Left renal pelvis (tissue), 4 donors: ENCODE measurements around the gene MUSTN1. TPM values are rescaled to one million over a fixed set of nuclear protein-coding genes. Genes with fewer than 3 reads are reported as not detected.

Experiments
- DNase-seq, 4 donors: peaks; one replicate each; pipeline ENCODE4 v3.0.0-alpha.2; 2013; ENCODE audit warnings: low read depth in 4 of 4, low spot score in 3 of 4
- polyA plus RNA-seq, 4 donors: library from polyadenylated mRNA; unstranded; fragments of 120-200 nt; gene quantifications; one replicate each; pipeline ENCODE4 v1.2.1, GENCODE V29; 2013; ENCODE audit not compliant: insufficient read length in 4 of 4

MUSTN1 gene
- polyA plus RNA-seq, 4 donors = 0.34 to 1.7 (median 0.45) TPM; not detected in 1

GRCh38 chr3:52809662-52810377 is 25.0 kb downstream of the MUSTN1 start:
- DNase-seq = no peak

DNA sequence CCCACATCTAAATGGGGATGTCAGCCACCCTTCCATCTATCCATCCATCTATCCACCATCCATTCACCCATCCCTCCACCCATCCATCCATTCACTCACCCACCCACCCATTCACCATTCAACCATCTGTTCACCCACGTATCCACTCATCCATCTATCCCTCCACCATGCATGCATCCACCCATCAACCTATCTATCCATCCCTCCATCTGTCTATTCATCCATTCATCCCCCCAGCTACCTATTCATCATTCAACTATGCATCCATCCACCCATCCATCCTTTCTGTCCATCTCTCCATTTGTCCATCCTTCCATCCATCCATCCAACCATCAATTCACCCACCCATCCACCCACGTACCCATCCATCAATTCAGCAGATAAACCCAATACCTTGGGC is 25.7 kb downstream of the MUSTN1 start:
- no peak for DNase-seq

DNA sequence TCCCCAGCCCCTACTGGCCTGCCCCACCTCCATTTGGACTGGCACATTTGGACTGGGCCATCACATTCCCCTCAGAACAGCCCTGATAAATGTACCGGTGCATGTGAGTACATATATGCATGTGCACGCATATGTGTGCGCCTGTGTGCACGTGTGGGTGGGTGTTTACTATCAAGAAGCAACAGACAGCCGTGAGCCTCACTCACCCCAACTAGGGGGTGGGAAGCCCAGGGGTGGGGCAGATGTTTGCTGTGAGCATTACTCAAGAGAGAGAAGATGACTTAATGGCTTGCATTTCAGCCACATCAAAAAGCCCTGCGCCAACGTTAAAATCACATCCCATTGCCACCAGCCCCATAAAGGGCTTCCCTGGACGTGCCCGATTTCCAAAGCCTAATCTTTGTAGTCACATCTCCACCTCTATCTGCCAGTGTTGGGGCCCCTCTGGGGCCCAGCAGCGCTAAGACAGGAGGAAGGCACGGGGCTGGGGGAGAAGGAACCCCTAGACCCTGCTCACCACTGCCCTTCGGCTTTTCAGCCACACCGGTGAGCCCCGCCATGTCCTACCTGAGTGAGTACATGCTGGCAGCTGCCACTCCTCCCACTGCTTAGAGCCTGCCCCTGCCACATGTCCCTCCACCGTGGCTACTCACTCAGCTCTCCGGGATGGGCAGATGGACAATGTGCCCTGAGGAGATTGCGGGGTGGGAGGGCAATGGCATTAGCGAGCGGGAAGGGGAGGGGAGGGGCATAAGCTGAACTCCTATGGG is 29.4 kb downstream of the MUSTN1 start:
- DNase-seq = no peak

DNA sequence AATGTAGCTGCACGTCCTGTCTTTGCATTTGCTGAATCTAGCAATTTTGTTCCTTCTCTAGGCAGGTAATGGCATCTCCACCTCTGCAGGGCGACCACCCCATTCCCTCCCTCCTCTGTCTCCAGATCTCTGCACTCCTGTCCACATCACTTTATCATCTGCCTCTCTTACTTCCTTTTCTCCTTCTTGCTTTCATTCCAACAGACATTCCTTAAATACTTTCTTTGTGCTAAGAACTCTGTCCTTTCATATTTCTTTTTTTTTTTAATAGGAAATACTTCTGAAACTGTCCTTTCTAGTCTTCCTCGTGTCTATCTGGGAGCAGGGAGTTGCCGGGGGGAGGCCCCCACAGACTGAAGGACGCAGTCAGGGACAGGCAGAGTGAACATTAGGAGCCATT is 33.0 kb downstream of the MUSTN1 start:
- no peak for DNase-seq

DNA sequence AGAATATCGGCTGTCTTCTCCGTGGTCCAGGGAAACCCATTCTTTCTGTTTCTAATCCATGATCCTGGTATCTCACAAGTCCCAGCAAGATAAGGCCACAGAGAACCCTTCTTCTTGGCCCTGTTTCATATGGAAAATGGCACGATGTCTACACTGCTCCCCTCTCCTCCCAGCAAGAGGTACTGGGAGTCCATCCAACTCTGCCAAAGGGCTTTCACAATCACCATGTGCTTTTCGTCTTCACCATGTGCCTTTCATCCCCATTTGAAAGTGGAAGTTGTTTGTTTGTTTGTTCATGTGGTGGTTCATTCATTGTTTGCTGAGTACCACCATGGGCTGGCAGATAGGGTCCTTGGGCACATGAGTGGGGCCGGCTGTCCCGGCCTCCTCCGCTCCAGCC is 34.7 kb downstream of the MUSTN1 start:
- no peak for DNase-seq

DNA sequence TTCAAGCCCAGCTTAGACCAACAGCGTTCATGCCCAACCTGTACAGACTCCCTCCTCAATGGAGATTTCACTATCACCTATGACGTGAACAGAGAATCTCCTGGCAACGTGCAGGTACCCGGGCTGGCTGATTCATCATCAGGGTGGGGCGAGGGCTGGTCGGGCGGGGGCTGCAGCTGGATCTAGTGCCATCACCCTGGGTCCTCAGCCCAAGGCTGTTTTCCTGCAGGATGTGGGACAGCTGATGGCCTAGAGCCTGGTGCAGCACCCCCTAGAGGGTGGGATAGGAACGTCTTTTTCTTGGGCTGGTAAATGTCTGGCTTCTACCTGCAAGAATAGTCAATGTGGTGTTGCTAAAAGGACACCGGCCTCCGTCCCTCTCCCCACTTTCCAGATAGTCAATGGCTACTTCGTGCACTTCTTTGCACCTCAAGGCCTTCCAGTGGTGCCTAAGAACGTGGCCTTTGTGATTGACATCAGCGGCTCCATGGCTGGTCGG is 35.8 kb downstream of the MUSTN1 start:
- no peak for DNase-seq

DNA sequence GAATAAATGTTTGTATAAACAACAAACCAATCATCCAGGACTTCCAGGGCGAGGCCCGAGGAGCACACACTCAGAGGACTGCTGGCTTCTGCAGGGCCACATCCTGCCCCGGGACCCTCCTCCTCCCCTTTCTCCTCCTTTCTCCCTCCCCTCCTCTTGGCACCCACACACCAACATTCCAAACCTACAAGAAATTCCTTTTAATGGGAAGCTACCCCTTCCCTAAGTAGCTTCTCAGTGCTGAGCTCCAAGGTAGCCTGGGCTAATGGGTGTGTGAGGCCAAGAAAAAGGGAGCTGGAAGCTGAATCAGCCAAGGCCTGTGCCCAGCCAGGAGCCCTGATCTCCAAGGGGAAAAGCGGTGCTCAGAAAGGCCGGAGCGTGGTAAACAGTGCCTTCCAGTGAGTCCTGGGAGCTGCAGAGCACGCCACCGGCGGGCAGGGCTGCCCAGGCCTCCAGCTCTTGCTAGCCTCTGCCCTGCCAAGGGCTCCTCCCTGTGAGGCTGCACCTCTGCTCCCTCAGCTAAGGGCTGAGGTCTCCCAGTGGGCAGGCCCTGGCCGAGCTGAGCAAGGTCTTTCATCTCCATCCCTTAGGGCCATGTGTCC is 36.3 kb downstream of the MUSTN1 start:
- DNase-seq = no peak

GRCh38 chr3:52796411-52796810 is 38.4 kb downstream of the MUSTN1 start:
- no peak for DNase-seq

- DNase-seq = no peak
Observed at GRCh38 chr3:52795298-52795900, 39.4 kb downstream of the MUSTN1 start.

DNA sequence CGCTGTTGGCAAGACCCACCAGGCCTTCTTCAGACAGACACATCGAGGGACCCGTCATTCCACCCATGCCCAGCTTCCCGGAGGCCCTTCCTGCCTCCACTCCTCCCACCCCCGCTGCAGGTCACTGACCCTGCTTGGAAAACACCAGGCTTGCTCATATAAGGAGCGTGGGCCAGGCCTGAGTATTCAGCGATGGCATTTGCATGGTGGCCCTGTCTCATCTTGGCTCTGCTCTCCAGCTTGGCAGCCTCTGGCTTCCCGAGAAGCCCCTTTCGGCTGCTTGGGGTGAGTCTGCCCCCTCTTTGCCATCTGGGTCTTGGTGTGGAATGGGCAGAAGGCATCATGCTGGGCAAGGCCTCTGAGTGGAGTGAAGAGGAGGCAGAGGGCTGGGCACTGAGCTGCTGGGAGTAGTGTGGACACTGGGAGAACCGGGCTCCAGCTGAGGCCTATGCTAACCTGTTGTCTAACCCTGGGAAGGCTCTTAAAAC is 40.2 kb downstream of the MUSTN1 start, which contains the start of gene ITIH3:
Gene ITIH3, plus strand, starts transcription at position 185 of the 488 bp plus-strand sequence. Its CDS starts 8 bp downstream, at position 193.
- no peak for DNase-seq

DNA sequence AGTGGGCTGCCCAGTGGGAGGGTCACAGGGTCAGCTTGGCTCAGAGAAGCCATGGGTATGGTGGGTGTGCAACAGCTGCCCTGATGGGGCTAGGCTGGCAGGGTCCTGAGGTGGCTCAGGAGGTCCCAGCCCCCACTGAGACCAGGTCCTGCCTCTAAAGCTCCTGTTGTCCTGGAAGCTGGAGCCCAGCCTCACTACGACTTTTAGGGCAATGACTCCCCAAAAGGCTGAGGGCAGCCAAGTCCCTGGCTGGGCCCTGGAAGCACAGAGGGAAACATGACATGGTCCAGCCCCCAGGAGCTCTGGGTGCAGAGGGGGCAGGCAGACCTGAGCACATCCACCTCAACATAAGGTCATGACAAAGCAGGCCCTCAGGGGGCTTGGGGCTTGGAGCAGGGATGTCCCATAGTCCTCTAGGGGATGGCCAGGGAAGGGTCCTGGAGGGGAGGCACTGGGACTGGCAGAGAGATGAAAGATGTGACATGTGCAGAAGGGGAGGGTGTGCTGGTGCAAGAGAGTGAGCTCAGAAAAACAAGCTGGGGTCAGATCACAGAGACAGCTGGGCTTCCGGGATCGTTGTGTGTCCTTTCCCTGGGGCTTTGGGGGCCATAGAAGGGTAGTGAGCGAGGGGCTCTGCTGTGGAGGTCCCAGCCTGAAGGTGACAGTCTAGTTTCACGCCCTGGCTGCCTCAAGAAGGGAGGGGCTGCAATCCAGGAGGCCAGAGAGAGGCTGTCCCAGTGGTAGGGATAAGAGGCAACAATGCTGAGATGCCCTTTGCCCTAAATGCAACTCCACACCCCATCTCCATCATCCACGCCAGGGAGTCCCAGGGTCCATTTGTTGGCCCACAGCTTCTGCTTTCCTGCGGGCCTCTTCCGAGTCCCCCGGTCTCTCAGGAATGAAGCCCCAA is 40.9 kb downstream of the MUSTN1 start:
- DNase-seq = no peak

- DNase-seq = no peak
Observed at GRCh38 chr3:52792961-52793695, 41.7 kb downstream of the MUSTN1 start.

GRCh38 chr3:52792413-52792812 is 42.4 kb downstream of the MUSTN1 start:
- no peak for DNase-seq

- no peak for DNase-seq
Observed at GRCh38 chr3:52791928-52792327, 42.9 kb downstream of the MUSTN1 start.

DNA sequence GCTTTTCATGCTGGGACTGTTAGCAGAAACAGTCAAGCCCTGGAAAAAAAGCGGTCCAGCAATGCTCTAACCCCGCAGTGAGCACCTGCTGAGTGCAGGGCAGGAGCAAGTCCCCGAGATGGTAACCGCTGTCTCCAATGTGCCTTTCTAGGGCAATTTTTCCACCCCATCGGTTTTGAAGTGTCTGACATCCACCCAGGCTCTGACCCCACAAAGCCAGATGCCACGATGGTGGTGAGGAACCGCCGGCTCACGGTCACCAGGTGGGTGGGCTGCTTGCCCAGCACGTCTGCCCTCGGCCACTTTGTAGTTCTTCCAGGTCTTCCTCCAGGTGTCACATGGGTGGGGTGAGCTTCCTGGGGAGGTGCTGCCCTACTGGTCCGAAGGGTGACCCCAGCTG is 43.5 kb downstream of the MUSTN1 start:
- no peak for DNase-seq

DNA sequence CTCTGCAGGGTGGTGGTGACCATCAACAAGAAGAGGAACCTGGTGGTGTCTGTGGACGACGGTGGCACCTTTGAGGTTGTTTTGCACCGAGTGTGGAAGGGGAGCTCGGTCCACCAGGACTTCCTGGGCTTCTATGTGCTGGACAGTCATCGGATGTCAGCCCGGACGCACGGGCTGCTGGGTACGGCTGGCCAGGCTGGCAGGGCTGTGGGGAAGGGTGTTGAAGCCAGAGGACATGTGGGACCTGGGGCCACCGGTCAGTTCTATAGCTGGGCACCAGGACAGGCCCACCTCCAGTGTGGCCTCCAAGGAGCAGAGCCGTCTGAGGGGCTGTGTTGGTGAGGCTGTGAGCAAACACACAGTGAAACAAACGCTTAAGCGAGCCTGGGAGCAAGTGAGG is 44.1 kb downstream of the MUSTN1 start:
- no peak for DNase-seq

DNA sequence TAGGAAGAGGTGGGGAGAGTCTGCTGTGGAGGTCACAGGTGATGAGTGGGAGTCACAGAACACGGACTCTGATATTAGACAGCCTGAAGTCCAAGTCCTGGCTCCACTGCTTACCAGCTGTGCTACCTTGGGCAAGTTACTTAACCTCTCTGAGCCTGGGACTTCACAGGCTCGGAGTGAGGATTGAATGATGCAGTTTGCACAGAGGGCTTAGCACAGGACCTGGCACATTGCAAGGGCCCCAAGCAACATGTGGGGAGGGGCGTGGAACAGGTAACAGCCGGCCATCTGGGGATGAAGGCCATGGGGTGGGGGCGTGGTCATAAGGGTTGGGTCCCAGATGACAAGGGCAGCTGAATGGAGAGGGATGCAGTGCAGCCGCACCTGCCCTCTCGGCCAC is 44.5 kb downstream of the MUSTN1 start:
- no peak for DNase-seq

DNA sequence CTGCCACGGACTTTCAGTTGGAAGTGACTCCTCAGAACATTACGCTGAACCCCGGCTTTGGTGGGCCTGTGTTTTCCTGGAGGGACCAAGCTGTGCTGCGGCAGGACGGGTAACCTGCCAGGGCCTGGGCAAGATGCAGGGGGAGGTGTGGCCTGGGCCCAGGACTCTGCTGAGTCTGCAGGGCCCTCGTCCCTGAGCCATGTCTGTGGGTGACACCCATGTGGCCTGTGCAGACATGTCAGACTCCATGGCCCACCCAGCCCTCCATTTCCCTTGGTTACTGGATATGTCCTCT is 45.1 kb downstream of the MUSTN1 start:
- DNase-seq = no peak
